ENCODE data around the gene TMEM132E. TPM values are rescaled to one million over a fixed set of nuclear protein-coding genes. Genes with fewer than 3 reads are reported as not detected.

Gene TMEM132E
- total and polyA plus RNA-seq, 2 of the 8 experiments (the other 6 are each of a cell fraction or from before 2014, with no cell fraction given): 0.45 to 0.60 TPM

GRCh38 chr17:34668206-34668605, 88.8 kb downstream of the TMEM132E start:
- peaks cover 7 to 20% (median 12%) of the 10 kb centered on the region in 4 experiments for H3K4me1 ChIP-seq (replicated peaks in 1 of 4; ENCODE audit: control insufficient read depth in 3 of 4, insufficient read depth in 4 of 4, low read length in 3 of 4)
- WGBS, 2 experiments (ENCODE audit: extremely low coverage in 1 of 2, insufficient coverage in 1 of 2, insufficient read length in 1 of 2, insufficient replicate concordance in 2 of 2, low coverage in 1 of 2, low lambda C conversion rate in 2 of 2, missing lambda C conversion rate in 1 of 2): 66% methylated on average over 3 of the region's 3 CpGs; no CpG with 5 or more reads in 1 of the 2 experiments
- H3K56ac ChIP-seq (replicated peaks; ENCODE audit: insufficient read length, low read depth, low read length): no peak overlapping the region
- no peak overlapping the region for H3K4me2 ChIP-seq (ENCODE audit: insufficient read depth in 1 of 2, low read depth in 2 of 2, low read length in 2 of 2)
- no peak overlapping the region for H4K5ac ChIP-seq (ENCODE audit: insufficient read length, low read depth, low read length)
- H3K4ac ChIP-seq (replicated peaks; ENCODE audit: insufficient read length, low read depth, low read length): no peak overlapping the region
- no peaks in the 10 kb centered on the region for H3K36me3 ChIP-seq (ENCODE audit: control insufficient read depth in 2 of 4, insufficient read depth in 4 of 4, low read length in 3 of 4)
- H3K9me3 ChIP-seq (ENCODE audit: insufficient read depth in 2 of 2, low read depth in 1 of 2, low read length in 1 of 2): no peaks in the 10 kb centered on the region
- H3K23me2 ChIP-seq (ENCODE audit: low read depth, low read length): peaks cover 4% of the 10 kb centered on the region; the same call in 1 of the 2 replicates
- no peaks in the 10 kb centered on the region for H3K79me1 ChIP-seq (ENCODE audit: low read depth, low read length)
- H2BK15ac ChIP-seq (ENCODE audit: low read length): no peak overlapping the region
- ChIA-PET POLR2A (ENCODE audit: partially characterized antibody) (interaction anchor here (0.8 kb wide), 1 partner anchor 8 kb away, joined by 4 read pairs; no protein-coding TSS in a partner anchor), CTCF (ENCODE audit: partially characterized antibody) (interaction anchor here (0.9 to 4.5 kb wide), 8 partner anchors 8 to 142 kb away, joined by 3 to 16 read pairs (median 4); no protein-coding TSS in a partner anchor)
- no peaks in the 10 kb centered on the region for H3K79me2 ChIP-seq (ENCODE audit: control insufficient read depth in 1 of 2, insufficient read depth in 2 of 2, low read length in 2 of 2)
- no peak overlapping the region for H2AFZ ChIP-seq (ENCODE audit: low read length)
- no peak overlapping the region for H2BK12ac ChIP-seq (ENCODE audit: low read depth, low read length)
- no peak overlapping the region for H2BK120ac ChIP-seq (replicated peaks; ENCODE audit: low read depth, low read length)
- H3K27ac ChIP-seq (ENCODE audit: low read depth, low read length): no peak overlapping the region
- no peak overlapping the region for H3K4me3 ChIP-seq (ENCODE audit: extremely low read depth in 1 of 4, insufficient read depth in 2 of 4, low read depth in 3 of 4, low read length in 4 of 4)
- H3K23ac ChIP-seq (ENCODE audit: insufficient read length): no peak overlapping the region
- H3K9ac ChIP-seq (replicated peaks in 1 of 4; ENCODE audit: extremely low read depth in 1 of 4, low read depth in 3 of 4, low read length in 3 of 4): no peak overlapping the region
- no peaks in the 10 kb centered on the region; a peak in 1 of 7 replicates for H3K27me3 ChIP-seq (replicated peaks in 1 of 4; ENCODE audit: control insufficient read depth in 3 of 4, extremely low read depth in 1 of 4, insufficient read depth in 3 of 4, low read length in 3 of 4)
- no peaks in the 10 kb centered on the region for H4K20me1 ChIP-seq (replicated peaks in 1 of 2; ENCODE audit: control insufficient read depth in 1 of 2, insufficient read depth in 2 of 2, low read length in 2 of 2)
- H3K18ac ChIP-seq (ENCODE audit: extremely low read depth, low read length): no peak overlapping the region
- no peak overlapping the region for H2BK5ac ChIP-seq (ENCODE audit: low read depth, low read length)
- no peak overlapping the region for H2AK5ac ChIP-seq (ENCODE audit: low read depth, low read length)
- no peak overlapping the region for H4K8ac ChIP-seq (ENCODE audit: extremely low read depth, insufficient read depth, low read length)
- H2BK20ac ChIP-seq (ENCODE audit: low read length): no peak overlapping the region
- DNase-seq (ENCODE audit: low read depth in 1 of 2, low spot score in 2 of 2): no peak
- TF ChIP-seq PHF8 (conservative IDR thresholded peaks at IDR 0.05; ENCODE audit: low read depth, low read length): no peak
- TF ChIP-seq E2F6 (IDR thresholded peaks at IDR 0.05): no peak
- no peak for TF ChIP-seq POLR2AphosphoS5 (IDR thresholded peaks at IDR 0.05; ENCODE audit: low read depth, low read length)
- TF ChIP-seq RAD21 (IDR thresholded peaks at IDR 0.05 in 1 of 2, conservative IDR thresholded peaks at IDR 0.05 in 1 of 2; ENCODE audit: low read depth in 2 of 2, low read length in 2 of 2): no peak
- TF ChIP-seq POU5F1 (IDR thresholded peaks at IDR 0.05; ENCODE audit: low read depth, low read length): no peak
- no peak for FAIRE-seq
- no peak overlapping the region for H3K14ac ChIP-seq (ENCODE audit: insufficient read length)
- H4K91ac ChIP-seq (replicated peaks; ENCODE audit: insufficient read length, low read length): no peak overlapping the region

Measured in H1 (cell line).